ENCODE data around the gene SPIB.
"Not testable (repeated sequence)": the region's sequence is repeated elsewhere in the genome, so short reads cannot be mapped to it uniquely, and the experiment has no call there.

The SPIB gene

GRCh38 chr19:50418176-50419021 is at the start of gene SPIB:
TSS of gene SPIB (plus strand) at chr19:50418938. CDS start at chr19:50418963, 25 bp downstream.
- no peak for DNase-seq (ENCODE audit: low read depth in 2 of 2)

GRCh38 chr19:50371914-50372475 is 46.7 kb upstream of the SPIB start:
- DNase-seq (ENCODE audit: low read depth in 2 of 2) = no peak

- peak; percentile 88 to 91 for DNase-seq (ENCODE audit: low read depth in 2 of 2)
Observed at GRCh38 chr19:50376166-50377050, 42.3 kb upstream of the SPIB start, which contains the start of gene NR1H2. TSS of gene NR1H2 (plus strand) at chr19:50376457. CDS start at chr19:50377606, 1,149 bp downstream.

- peak in 1 of 2 donors; percentile 52 for DNase-seq (ENCODE audit: low read depth in 2 of 2)
Observed at GRCh38 chr19:50377051-50377461, 41.7 kb upstream of the SPIB start.

GRCh38 chr19:50377517-50377916 is 41.2 kb upstream of the SPIB start:
- no peak for DNase-seq (ENCODE audit: low read depth in 2 of 2)

DNA sequence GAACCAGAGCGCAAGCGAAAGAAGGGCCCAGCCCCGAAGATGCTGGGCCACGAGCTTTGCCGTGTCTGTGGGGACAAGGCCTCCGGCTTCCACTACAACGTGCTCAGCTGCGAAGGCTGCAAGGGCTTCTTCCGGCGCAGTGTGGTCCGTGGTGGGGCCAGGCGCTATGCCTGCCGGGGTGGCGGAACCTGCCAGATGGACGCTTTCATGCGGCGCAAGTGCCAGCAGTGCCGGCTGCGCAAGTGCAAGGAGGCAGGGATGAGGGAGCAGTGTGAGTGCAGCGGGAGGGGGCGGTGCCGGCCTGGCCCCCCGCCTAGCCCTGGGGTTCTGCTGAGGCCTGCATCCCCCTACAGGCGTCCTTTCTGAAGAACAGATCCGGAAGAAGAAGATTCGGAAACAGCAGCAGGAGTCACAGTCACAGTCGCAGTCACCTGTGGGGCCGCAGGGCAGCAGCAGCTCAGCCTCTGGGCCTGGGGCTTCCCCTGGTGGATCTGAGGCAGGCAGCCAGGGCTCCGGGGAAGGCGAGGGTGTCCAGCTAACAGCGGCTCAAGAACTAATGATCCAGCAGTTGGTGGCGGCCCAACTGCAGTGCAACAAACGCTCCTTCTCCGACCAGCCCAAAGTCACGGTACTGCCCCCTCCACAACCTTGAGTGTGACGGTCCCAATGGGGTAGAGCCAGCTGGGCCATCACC is 40.4 kb upstream of the SPIB start:
- no peak for DNase-seq (ENCODE audit: low read depth in 2 of 2)

- DNase-seq (ENCODE audit: low read depth in 2 of 2) = no peak
Observed at GRCh38 chr19:50378863-50379236, 39.9 kb upstream of the SPIB start.

DNA sequence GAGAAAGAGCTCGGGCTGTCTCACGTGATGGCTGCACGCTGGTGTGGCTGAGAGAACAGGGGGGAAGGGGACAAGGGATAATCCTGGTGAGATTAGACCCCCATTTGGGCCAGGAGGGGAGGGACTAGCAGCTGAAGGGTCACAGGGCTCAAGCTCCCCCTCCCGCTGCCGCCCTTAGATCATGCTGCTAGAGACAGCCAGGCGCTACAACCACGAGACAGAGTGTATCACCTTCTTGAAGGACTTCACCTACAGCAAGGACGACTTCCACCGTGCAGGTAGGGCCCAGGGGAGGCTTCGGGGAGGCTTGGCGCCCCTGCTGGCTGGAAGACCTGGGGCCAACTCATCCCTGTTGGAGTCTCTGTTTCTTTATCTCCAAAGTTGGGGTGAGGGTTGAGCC is 39.1 kb upstream of the SPIB start:
- DNase-seq (ENCODE audit: low read depth in 2 of 2) = no peak

DNA sequence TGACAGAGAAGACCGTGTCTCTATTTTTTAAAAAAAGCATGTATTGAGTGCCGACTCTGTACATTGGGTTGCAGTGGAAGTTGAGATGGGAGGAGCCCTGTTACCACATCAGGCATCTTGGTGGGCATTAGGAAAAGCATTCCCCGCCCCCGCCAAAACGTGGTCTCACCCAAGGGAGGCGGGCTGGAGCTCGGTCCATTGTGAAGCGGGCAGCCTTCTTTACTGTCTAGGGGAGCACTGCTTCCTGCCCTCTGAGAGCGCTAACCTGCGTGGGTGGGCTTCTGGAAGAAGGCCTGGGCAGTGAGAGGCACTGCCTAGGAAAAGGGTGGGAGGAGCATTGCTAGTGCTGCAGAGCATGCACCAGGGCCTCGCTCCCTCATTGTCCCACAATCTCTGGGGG is 38.6 kb upstream of the SPIB start:
- DNase-seq (ENCODE audit: low read depth in 2 of 2) = no peak

- DNase-seq (ENCODE audit: low read depth in 2 of 2) = no peak
Observed at GRCh38 chr19:50380751-50381151, 38.0 kb upstream of the SPIB start.

DNA sequence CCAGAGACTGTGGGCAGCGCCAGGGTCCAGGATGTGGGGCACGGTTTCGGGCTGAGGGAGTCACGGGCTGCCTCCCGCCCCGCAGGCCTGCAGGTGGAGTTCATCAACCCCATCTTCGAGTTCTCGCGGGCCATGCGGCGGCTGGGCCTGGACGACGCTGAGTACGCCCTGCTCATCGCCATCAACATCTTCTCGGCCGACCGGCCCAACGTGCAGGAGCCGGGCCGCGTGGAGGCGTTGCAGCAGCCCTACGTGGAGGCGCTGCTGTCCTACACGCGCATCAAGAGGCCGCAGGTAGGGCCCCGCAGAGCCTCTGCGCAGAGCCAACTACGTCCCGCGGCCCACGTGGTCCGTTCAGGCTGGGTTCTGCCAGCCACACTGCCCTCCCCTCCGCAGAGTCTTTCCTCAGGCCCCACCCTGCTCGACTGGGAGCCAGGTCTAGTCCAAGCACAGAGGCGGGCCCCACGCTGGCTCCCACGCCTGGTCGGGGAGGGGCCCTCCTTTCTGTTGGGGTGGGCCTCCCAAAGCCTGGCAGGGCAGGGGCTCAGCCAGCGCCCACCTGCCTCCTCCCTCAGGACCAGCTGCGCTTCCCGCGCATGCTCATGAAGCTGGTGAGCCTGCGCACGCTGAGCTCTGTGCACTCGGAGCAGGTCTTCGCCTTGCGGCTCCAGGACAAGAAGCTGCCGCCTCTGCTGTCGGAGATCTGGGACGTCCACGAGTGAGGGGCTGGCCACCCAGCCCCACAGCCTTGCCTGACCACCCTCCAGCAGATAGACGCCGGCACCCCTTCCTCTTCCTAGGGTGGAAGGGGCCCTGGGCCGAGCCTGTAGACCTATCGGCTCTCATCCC is 36.6 kb upstream of the SPIB start:
- no peak for DNase-seq (ENCODE audit: low read depth in 2 of 2)

DNA sequence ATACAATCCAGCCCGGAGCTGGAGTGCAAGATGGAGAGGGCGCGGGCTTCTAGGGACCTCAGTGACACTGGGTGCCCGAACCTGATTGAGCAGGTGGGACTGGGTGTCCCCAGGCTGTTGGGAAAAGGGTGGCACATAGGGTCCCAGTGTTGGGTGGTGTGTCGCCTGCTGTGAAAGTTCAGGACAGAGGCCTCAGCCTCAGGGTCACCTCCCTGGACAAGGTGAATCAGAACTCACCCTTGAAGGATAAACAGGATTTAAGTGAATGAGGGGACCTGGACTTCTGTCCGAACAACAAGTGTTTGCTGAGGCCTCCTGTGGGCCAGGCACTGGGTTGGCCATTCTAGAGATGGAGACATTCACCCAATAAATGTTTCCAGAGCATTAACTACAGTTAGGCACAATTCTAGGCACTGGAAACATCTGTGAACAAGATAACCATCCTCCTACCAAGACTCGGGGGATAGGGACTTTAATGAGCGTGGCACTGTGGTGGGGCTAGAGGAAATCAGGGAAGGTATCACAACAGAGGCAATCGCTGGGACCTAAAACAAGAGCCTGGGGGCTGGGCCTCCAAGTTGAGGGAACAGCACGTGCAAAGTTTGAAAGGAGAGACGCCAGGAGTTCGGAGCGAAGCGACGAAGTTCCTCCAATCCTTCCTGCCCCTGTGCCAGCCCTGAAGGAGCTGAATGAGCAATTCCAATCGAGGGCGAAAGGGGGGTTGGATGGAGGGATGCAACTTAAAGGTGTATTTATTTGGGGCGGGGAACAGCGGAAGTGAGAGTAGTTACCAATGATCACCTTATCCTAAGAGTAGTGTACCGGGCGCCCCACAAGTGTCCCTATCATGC is 35.5 kb upstream of the SPIB start:
- no peak for DNase-seq (ENCODE audit: low read depth in 2 of 2)

GRCh38 chr19:50383852-50384684 is 34.7 kb upstream of the SPIB start, which contains the start of gene POLD1:
TSS of gene POLD1 (plus strand) at chr19:50384347. CDS start at chr19:50398852, 14,505 bp downstream.
- DNase-seq (ENCODE audit: low read depth in 2 of 2) = peak; percentile 99

DNA sequence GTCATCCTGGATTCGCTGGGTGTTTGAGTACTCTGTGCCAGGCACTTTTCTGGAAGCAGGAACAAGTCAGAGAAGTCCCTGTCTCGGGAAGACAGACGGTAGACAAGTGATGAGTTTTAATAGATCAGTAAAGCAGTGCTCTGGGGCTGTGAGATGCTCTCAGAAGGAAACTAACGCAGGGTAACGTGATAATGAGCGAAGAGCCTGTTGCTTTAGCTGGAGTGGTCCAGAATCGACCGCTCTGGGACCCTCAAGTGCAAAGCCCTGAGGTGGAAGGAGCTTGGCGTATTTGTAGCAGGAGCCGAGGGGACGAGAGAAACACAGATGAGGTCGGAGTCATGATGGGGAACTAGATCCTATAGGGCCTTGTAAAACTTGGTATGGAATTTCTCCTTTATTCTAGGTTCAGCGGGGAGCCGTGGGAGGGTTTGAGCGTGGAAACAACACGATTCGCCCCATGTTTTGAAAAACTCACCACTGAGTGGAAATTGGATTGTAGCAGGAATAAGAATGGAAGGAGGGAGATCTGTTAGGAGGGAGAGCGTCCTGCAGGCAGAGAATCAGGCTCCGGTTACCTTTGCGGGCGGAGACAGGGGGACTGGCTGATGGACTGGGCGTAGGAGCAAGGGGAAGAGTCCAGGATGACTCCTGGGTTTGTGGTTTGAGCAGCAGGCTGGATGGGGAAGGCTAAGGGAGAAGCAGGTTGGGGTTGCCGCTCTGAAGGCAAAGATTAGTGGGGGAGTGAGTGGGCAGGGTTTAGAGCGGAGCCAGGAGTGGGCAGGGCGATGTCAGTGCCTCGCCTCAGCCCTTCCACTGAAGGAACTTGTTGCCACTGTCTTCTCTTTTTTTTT is 33.8 kb upstream of the SPIB start:
- DNase-seq (ENCODE audit: low read depth in 2 of 2) = no peak

GRCh38 chr19:50387176-50387867 is 31.4 kb upstream of the SPIB start:
- no peak for DNase-seq (ENCODE audit: low read depth in 2 of 2)

DNA sequence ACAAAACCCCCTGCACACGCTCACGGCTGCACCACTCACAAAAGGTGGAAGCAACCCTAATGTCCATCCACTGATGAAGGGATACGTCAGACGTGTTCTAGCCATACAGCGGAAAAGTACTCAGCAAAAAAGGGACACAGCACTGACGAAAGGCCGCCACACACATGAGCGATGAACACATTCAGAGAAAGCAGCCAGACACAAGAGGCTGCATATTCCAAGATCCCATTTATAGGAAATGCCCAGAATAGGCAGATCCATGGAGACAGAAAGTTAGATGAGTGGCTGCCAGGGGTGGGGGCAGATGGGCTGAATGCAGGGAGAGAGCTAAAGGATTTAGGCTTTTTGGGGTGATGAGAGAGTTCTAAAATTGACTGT is 30.9 kb upstream of the SPIB start:
- DNase-seq (ENCODE audit: low read depth in 2 of 2) = no peak

DNA sequence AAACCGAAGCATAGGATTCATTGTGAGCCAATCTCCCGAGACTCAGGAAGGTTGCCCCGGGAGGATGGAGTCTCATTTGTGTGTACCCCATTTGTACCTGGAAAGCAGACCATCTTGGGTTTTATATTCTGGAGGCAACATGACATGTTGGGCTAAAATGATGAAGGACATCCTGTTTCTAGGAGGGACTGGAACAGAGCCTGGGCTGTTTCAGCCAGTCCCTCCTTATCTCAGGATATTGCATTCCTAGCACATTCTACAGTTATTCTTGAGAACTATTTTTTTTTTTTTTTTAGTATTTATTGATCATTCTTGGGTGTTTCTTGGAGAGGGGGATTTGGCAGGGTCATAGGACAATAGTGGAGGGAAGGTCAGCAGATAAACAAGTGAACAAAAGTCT is 28.4 kb upstream of the SPIB start:
- DNase-seq (ENCODE audit: low read depth in 2 of 2) = not testable (repeated sequence)

Data from stimulated activated CD8-positive, alpha-beta memory T cell treated with anti-CD3 and anti-CD28 coated beads, Interleukin-2, amount 100 ng/mL, for 48 hours (primary cell).